Epidermal melanocyte (primary cell): ENCODE results near the gene S100A9.
"Not testable (repeated sequence)": the region's sequence is repeated elsewhere in the genome, so short reads cannot be mapped to it uniquely, and the experiment has no call there.

Experiments used
- DNase-seq: peaks from one replicate; pipeline ENCODE4 v3.0.0; 2011; ENCODE audit warnings: low spot score; ENCODE audit not compliant: insufficient read length

Gene S100A9

GRCh38 chr1:153344718-153345025, 13.0 kb upstream of the S100A9 start:
- no peak for DNase-seq

GRCh38 chr1:153345187-153346076, 12.2 kb upstream of the S100A9 start:
- DNase-seq, result no peak

DNA sequence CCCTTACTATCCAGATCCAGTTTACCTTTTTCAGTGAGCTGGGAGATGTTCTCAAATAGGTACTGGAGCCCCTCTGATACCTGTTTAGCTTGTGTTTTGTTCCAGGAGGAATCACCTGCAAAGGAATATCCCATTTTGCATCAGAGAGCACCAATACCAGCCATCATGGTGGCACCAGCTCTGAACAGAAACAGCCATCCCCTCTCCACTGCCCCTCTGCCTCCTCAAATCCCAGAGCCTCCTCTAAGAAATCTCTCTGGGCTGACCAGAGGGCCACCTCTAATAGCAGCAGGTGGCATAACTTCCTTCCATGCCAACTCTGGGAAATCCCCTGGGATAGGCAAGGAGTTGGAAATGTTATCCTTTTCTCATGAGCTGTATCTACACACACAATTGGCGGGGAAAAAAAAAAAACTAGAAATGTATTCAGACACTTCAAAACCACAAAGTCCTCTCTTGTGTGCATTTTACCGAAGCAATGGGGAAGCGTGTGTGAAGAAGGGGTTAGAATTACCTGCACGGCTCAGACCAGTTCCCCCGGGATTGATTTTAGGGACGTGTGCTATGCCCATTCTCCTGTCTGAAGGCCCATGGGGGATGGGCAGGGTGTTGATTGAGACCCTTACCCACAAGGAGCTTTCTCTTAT, 11.5 kb upstream of the S100A9 start:
- no peak for DNase-seq

GRCh38 chr1:153347049-153347448, 10.6 kb upstream of the S100A9 start:
- DNase-seq, result not testable (repeated sequence)

GRCh38 chr1:153347856-153348255, 9.8 kb upstream of the S100A9 start:
- no peak for DNase-seq

DNA sequence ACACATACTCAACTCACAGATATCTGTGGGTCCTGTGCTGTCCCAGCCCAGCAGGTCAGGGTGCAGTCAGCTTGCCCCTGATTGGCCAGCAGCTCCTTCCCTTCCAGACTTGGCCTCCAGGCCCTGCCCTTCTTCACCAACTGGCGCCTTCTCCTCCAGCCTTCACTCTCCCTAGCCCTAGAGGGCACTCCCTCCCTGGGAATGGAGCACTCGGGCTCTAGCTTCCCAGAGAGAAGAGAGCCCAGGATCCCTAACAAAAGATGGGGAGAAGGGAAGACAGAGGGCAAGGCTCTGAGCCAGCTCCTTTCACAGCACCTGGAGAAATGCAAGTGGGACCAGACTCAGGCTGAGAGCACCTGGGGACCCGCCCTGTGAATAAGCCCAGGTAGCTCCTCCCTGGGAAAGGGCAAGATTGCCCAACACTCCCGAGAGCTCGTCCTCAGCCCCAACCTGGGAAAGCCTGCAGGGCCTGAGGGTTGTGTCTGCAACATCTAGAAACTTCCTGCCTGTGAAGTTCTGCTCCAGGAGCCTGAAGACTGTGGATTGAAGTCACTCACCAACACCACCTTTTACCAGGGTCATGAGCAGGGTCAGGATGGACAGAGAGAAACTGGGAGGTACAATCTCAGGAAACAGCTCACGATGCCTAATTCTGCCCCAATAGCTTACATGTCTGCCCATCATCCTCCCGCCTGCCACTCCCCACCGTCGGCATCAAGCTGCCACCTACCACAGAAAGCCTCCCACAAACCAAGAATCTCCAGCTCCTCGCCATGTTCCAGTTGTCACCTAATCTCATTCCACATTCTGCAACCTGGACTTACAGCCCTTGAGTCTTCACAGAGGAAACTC, 8.9 kb upstream of the S100A9 start, which contains the start of gene PGLYRP4:
PGLYRP4 (minus strand) TSS at position 331 of the 852 bp plus-strand sequence. CDS start 909 bp downstream, outside the sequence.
- DNase-seq, result no peak

GRCh38 chr1:153349363-153350320, 8.0 kb upstream of the S100A9 start:
- no peak for DNase-seq

- no peak for DNase-seq
Observed at GRCh38 chr1:153350321-153350957, 7.2 kb upstream of the S100A9 start.

- DNase-seq, result peak; percentile 84
Observed at GRCh38 chr1:153352523-153352922, 5.1 kb upstream of the S100A9 start.

DNA sequence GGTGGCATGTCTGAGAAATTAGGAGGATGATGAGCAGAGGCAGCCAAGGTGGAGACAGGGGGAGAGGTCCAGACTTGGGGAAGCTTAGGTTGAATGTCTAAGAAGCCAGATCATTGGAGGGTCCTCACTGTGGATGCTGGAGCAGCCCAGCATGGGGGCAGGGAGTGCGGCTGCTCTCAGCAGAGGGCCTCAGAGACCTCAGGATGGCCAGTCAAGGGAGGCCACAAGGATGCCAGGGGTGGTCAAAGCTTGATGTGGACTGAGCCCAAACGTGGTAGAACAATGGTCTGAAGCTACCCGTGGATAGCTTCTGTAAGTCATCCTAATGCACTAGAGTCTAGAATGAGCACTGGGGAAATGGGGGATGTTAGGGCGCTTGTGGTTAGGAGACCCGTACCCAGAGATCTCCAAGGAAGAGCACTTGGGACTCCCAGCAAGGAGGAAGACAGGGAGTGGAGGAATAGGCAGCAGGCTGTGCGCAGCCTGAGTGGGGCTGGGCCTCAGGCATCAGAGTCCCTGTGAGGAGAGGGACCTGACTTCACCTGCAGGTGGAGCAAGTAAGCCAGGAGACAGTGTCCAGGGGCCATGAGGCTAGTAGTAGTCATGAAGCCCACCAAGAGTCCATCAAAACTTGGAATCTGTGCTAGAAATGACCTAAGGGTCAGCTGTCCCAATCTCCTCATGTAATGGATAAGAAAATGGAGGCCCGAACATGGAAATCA, 4.3 kb upstream of the S100A9 start:
- no peak for DNase-seq

DNA sequence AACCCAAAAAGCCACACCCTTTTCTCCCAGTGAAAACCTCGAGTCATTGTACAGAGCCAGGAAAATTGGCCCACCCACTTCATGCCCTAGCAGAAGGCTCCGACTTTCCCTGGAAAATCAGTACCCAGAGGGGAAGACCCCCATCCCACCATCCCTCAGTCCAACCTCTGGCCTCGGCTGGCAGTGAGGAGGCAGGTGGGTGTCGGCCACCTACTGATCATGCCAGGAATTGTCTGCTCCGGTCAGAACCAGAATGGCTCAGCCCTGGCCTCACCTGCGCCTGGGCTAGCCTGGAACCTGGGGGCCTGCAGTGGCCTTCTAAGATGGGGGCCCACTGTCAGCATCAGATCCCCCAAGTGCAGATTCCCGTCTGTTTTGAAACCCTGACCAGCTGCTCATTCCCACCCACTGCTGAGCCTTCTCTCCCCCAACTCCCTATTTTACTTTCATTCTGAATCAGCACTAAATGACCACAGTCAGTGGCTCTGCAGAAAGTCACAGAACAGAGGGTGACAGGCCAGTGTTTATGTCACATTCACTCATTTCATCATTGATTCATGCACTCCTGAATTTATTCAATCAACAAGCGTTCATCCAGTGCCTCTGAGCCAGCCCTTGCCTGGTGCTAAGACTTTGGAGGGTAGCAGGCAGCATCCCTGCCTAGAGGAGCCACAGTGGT, 3.0 kb upstream of the S100A9 start:
- no peak for DNase-seq

- no peak for DNase-seq
Observed at GRCh38 chr1:153355445-153356071, 2.1 kb upstream of the S100A9 start.

DNA sequence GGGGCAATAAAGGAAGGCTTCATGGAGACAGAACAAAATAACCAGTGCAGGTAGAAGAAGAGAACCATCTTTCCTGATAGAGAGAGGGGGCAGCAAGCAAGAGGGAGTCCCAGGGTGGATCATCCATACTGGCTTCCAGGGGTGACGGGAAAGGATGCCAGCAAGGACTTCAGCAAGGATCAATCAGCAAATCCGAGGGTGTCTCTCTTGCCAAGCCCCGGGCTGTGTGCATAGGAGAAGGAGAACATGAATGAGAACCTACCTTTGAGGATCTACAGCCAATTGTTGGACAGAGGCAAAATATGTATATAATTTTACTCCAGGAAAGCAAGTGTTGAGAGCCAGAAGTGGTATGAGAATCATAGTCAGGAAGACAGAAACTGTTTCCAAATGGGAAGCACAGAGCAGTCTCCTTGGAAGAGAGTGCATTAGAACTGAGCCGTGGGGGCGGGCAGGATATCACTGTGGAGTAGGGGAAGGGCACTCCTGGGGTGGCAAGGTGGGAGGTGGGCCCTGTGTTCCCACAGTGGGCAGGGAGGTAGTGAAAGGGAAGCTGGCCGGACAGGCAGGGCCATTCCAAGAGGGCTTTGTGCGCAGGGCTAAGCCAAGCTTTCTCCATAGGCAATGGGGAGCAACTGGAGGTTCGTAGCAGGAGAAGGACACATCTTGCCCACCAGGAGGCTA, 1.1 kb upstream of the S100A9 start:
- DNase-seq, result no peak

DNA sequence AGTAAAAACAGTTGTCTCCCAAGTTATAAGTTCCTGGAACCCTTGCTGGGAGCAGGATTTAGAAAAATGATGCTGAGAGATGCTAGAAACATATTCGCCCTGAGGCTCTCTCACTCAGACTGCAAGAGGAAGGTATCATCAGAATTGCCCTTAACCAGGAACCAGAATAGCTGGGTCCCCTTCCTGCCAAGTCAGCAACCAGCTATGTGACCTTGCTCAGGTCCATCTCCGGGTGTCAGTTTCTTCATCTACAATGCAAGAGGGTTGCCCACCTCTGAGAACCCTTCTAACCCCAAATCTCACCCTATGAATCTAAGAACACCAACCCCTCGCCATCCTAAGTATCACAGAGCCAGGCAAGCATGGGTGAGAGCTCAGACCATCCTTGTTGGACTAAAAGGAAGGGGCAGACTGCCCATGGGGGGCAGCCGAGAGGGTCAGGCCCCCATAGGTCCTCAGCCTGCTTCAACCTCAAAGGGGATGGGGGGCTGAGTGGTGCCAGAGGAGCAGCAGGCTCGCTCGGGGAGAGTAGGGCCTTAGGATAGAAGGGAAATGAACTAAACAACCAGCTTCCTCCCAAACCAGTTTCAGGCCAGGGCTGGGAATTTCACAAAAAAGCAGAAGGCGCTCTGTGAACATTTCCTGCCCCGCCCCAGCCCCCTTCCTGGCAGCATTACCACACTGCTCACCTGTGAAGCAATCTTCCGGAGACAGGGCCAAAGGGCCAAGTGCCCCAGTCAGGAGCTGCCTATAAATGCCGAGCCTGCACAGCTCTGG, 390 bp upstream of the S100A9 start:
- DNase-seq, result no peak

DNA sequence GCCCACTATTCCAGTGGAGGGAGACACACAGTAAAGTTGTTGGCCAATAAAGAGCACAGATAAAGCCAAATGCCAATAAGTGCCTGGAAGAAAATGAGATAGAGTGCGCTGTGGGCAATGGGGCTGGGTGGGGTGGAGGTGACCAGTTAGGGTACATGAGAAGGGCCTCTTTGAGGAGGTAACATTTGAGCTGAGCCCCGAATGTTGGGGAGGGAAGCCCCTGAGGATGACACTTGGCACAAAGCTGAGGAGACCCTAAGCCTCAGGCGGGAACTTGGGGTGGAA, 979 bp downstream of the S100A9 start:
- no peak for DNase-seq

DNA sequence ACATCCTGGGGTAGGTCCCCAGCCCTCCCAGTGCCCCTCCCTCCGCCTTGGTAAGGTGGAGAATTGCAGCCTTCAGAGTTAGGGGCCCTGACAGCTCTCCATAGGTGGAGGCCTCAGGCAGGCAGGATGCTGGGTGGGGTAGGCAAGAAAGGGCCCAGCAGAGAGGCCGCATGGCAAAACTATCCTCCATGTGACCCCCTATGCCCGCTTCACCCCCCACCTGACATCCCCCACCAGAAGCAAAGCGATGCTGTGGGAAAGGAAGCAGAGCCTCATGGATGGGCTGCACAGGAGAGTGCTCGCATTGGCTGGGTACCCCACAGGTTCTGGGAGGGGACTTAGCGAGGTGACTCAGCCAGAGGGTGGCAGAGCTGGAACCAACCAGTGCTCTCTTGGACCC, 1.6 kb downstream of the S100A9 start:
- no peak for DNase-seq

GRCh38 chr1:153360190-153360589, 2.5 kb downstream of the S100A9 start:
- no peak for DNase-seq
